ENCODE data around the gene KCNAB2.

Gene KCNAB2

DNA sequence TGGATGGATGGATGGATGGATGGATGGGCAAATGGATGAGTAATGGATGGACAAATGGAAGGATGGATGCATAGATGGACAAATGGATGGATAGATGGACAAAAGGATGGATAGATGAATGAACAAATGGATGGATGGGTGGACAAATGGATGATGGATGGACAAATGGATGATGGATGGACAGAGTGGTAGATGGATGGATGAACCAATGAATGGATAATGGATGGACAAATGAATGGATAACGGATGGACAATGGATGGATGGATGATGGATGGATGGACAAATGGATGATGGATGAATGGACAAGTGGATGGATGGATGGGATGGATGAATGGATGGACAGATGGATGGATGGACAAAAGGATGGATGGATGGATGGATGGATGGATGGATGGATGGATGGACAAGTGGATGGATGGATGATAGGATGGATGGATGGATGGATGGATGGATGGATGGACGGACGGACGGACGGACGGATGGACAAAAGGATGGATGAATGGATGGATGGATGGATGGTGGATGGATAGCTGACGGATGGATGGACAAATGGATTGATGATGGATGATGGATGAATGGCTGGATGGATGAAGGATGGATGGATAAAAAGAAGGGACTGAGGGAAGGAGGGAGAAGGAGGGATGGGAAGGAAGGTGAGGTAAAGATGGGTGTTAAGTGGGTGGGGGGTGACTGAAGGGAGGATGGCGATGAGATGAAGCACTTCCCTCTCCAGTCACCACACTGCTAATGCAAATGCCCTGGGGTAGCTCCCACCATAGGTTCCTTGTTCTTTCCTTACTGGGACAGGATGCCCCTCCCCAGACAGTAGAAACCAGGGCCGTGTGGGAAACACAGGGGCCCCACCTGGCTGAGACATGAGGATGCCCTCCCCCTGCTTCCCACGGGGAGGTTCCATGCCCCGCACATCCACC is 104.6 kb downstream of the KCNAB2 start:
- no peak for DNase-seq (ENCODE audit: low read depth)

Measured in GM04504 (cell line).